Measurements from ENCODE around the gene PRXL2B.

The PRXL2B gene

GRCh38 chr1:2587860-2588571 lies 1.4 kb downstream of the PRXL2B start:
- peak overlapping the region; percentile 69 for H3K4me3 ChIP-seq (ENCODE audit: low read depth, low read length)
- no peak for DNase-seq (ENCODE audit: low read depth)
- in situ Hi-C loops (cut with HindIII; ENCODE audit: low sequenced_read_pairs) = no loop called here
- TF ChIP-seq, protein P1, sequence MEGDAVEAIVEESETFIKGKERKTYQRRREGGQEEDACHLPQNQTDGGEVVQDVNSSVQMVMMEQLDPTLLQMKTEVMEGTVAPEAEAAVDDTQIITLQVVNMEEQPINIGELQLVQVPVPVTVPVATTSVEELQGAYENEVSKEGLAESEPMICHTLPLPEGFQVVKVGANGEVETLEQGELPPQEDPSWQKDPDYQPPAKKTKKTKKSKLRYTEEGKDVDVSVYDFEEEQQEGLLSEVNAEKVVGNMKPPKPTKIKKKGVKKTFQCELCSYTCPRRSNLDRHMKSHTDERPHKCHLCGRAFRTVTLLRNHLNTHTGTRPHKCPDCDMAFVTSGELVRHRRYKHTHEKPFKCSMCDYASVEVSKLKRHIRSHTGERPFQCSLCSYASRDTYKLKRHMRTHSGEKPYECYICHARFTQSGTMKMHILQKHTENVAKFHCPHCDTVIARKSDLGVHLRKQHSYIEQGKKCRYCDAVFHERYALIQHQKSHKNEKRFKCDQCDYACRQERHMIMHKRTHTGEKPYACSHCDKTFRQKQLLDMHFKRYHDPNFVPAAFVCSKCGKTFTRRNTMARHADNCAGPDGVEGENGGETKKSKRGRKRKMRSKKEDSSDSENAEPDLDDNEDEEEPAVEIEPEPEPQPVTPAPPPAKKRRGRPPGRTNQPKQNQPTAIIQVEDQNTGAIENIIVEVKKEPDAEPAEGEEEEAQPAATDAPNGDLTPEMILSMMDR (IDR thresholded peaks at IDR 0.05; ENCODE audit: low read depth, low read length, missing control alignments) = no peak

- no peak for DNase-seq (ENCODE audit: low read depth)
- no peak overlapping the region for H3K4me3 ChIP-seq (ENCODE audit: low read depth, low read length)
- in situ Hi-C loops (cut with HindIII; ENCODE audit: low sequenced_read_pairs) = no loop called here
- TF ChIP-seq, protein P1 (IDR thresholded peaks at IDR 0.05; ENCODE audit: low read depth, low read length, missing control alignments) = no peak
Measured at GRCh38 chr1:2588661-2589430, 2.3 kb downstream of the PRXL2B start.

DNA sequence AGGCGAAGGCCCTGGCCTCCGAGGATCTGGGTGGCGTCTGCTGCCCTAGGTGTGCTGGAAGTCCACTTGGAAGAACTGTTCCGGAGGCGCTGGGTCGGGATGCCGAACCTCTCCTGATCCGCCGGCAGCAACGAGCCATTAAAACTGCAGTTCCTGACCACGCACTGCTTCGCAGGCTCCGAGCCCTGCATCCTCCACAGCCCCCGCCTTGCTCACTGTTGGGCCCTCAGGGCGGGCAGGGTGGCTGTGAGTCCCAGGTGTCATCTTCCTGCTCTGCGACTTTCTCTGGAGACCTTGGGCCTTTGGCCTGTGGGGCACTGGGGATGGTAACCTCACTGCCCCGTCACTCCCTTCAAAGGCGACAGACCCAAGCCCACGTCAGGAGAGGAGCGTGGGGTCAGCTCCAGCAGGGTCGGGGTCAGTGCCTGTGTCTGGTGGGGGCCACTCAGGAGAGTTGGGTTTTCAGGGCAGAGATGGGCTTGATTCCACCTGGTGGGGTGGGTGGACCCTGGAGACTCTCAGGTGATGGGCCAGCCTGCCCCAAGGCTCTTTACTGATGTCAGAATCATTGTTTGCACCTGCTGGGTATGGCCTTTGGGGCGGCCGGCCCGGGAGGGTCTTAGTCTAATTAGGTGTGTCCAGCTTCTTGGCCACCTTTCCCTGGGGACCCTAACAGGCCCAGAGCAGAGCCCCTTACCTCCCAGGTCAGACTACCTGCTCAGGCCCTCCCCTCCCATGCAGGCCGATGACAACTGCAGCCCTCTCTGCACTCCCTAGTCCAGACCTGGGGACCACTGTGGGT lies 3.1 kb downstream of the PRXL2B start:
- in situ Hi-C loops (cut with HindIII; ENCODE audit: low sequenced_read_pairs) = no loop called here
- no peak for DNase-seq (ENCODE audit: low read depth)
- TF ChIP-seq, protein P1 (IDR thresholded peaks at IDR 0.05; ENCODE audit: low read depth, low read length, missing control alignments) = no peak

GRCh38 chr1:2590233-2591141 lies 3.9 kb downstream of the PRXL2B start:
- in situ Hi-C loops (cut with HindIII; ENCODE audit: low sequenced_read_pairs) = no loop called here
- no peak for DNase-seq (ENCODE audit: low read depth)
- TF ChIP-seq, protein P1 (IDR thresholded peaks at IDR 0.05; ENCODE audit: low read depth, low read length, missing control alignments) = no peak
- H3K4me3 ChIP-seq (ENCODE audit: low read depth, low read length) = no peak overlapping the region

More for the DNA sequence above, 3.1 kb downstream of the PRXL2B start:
- H3K4me3 ChIP-seq (ENCODE audit: low read depth, low read length) = no peak overlapping the region

DNA sequence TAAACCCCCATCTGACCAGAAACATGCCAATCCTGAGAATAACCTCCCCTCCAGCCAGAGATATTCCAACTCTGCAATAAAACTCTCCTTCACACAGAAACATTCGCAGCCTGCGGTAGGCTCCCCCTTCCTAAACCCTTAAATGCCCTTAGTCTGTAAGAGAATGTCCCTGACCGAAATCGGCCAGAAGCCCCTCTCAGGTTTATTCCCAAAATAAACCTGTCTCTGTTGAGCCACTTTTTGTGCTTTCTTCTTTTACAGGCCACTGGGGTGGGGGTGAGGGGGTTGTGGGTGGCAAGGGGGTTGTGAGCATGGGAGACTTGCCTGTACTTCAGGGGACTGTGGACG lies 4.6 kb downstream of the PRXL2B start:
- no peak for DNase-seq (ENCODE audit: low read depth)
- TF ChIP-seq, protein P1 (IDR thresholded peaks at IDR 0.05; ENCODE audit: low read depth, low read length, missing control alignments) = no peak
- no peak overlapping the region for H3K4me3 ChIP-seq (ENCODE audit: low read depth, low read length)
- in situ Hi-C loops (cut with HindIII; ENCODE audit: low sequenced_read_pairs) = no loop called here

Measured in astrocyte of the cerebellum (primary cell).